Measurements from ENCODE around the gene MCF2L.

Gene MCF2L

DNA sequence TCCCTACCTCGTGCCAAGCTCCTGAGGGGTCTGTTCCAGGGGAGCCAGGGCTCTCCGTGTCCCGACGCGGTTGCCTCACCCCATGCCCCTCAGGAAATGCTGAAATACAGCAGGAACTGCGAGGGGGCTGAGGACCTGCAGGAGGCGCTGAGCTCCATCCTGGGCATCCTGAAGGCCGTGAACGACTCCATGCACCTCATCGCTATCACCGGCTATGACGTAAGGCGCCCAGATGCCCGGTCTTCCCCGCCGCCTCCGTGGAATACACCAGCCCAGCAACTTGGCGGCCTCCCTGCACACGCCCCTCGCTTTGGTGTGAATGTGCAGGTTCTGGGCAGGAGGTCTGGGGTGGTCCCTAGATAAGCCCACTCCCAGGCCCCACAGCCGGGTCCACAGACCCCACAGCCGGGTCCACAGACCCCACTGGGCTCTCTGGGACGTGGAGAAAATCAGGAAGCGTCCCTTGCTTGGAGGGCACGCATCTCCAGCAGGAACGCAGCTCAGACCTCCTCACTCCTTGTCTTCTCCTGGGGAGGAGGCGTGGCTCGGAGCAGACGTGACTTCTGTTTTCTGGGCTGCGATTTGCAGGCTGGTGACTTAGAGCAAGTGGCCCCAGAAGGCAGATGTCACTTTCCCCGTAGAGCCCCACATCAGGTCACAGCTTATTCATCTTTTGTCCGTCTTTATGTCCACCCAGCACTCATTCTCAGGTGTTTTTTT is 117.2 kb downstream of the MCF2L start:
- no peak for DNase-seq

DNA sequence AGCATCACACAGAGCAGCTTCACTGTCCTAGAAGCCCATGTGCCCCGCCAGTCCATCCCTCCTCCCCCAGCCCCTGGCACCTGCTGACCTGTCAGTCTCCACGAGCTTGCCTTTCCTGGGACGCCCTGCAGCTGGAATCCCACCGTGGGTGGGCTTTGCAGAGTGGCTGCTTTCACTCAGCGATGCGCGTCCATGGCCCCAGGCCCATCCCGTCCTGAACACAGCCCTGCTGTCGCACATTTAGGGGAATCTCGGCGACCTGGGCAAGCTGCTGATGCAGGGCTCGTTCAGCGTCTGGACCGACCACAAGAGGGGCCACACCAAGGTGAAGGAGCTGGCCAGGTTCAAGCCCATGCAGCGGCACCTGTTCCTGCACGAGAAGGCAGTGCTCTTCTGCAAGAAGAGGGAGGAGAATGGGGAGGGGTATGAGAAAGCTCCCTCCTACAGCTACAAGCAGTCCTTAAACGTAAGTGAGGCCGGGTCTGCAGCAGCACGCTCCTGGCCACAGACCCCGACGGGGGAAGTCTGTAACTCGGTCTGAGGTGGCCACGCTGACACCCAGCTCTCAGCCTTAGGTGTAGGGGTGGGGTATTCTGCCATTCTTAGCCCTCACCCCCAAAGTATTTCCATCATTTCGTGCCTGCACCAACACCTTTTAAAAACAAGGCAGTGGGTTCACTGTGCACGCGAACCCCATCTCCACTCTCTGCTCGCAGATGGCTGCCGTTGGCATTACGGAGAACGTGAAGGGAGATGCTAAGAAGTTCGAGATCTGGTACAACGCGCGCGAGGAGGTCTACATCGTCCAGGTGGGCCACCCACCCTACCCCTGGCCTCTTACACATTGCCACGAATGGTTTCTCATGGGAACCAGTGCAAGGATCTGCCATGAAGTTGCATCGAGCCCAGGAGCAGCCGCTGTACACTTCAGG is 118.2 kb downstream of the MCF2L start:
- no peak for DNase-seq

DNA sequence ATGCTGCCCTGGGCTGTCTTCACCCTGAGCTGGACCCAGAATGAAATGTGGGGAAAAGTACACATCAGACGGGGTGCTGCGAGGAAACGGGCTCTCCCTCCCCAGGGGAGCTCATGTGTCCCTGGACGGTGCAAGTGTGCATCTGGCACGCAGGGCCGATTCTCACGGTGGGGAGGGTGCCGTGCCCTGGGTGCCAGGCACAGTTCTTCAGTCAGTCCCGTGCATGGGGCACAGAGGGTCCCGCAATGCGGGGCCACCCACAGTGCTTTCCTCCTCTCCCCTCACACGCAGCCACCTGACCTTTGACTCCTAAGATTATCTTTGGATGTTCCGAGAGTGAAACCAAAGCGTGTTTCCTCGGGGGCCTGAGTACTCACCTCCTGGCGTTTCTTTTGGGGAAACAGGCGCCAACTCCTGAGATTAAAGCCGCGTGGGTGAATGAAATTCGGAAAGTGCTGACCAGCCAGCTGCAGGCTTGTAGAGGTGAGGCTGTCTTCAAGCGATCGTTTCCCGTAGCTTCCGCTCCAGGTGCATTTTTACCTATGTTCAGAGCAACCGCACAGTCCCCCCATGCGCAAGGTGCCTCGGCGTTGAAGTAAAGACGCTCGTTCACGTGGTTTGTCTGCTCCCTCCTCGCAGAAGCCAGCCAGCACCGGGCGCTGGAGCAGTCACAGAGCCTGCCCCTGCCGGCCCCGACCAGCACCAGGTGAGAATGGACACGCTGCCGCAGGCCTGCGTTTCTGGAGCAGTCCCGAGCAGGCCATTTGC is 119.1 kb downstream of the MCF2L start:
- no peak for DNase-seq

DNA sequence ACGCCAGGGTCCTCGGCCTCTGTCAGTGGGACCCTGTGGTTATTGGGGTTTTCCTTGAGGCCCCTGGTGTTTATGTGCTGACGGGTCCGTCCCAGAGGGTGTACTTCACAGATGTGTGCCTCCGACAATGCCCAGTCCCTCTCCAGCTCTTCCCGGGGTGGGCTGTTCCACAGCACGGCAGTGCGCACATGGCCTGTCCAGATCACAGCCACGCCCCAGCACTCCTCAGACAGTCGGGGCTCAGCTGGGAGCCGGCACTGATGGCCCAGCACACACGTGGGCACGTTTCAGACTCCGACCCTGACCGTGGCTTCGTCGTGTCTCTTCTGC is 119.6 kb downstream of the MCF2L start:
- DNase-seq: no peak

DNA sequence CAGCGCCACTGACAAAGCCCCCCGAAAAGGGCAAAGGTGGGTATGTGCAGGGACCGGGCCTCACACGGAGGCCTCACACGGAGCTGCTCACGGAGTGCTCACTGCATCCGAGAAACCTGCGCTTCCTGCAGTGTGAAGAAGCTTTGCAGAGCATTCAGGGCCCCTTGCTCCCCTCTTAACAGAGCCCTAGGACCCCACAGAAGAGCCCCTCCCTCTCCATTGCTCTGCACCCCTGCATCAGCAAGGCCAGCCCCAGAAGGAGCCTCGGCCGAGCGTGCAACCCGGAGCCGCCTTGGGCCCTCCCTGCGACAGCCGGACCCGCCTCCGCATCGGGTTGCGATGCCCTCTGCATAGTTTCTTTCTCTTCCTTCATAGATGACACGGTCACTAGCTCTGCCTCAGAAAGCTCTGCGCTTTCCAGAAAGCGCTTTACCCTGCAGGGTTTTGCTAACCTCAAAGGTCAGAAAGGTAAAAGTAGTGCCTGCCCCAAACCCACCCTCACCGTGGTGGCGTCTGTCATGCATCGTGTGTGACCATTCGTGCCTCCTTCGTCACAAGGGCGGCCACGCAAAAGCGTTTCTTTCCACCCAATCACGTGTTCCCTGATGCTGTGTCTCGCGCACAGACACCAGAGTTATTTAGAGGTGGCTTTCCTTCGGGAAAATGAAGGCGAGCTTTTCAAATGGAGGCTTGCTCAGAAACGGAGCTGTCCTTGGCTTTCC is 120.8 kb downstream of the MCF2L start:
- DNase-seq: no peak

DNA sequence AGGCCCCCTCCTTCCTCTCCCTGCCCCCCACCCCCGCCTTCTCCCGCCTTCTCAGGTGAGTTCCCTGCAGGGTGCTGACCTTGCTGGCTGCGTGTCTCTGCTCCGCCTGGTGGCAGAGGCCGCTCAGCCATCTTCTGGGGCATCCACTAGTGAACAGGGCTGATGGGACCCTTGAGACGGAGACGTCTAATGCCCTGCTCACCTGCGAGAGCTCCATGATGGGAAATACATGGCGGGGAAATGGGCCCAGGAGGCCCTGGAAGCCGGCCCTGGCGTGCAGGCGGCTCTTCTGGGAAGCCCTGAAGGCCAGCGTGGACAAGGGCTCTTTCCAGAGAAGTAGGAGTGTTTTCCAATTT is 121.4 kb downstream of the MCF2L start:
- no peak for DNase-seq

DNA sequence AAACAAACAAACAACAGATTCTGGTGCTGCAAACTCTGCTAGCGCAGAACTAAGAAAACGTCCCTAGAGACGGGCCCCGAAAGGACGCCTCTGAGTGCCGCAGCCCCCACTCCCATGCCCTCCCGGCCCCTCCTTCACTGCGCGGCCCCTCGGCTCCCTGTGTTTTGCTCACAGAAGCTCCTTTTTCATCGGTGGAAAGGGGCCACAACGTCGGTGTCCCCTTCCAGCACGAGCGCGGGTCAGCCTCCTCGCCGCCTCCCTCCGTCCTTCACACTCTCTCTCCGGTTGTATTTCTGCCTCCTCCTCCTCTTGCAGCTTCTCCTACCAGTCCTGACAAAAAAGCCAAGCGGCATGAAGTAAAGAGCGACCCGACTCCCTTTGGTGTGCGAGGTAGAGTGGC is 121.8 kb downstream of the MCF2L start:
- no peak for DNase-seq

DNA sequence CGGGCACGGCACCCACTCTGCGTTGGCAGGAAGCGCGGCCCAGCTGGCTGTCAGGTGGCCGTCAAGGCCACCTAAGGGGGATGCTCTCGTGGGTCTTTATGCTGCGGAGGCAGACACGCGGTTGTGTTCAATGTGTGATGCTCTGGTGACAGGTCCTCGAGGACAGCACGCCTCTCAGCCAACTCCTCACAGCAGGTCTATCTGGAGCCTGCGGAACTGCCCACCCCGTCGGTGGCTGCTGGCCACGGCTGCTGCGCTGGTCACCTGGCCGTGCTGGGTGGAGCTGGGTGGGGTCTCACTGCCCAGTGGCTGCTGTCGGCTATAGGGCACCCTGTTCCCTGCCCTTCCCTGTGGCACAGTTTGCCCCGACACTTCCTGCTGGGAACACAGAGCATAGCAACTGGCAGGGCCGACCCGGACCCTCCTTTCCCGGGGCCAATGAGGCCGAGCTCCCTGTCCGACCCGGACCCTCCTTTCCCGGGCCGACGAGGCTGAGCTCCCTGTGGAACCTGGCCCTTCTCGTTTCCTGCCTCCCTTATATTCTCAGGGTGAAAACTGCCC is 122.3 kb downstream of the MCF2L start:
- no peak for DNase-seq

DNA sequence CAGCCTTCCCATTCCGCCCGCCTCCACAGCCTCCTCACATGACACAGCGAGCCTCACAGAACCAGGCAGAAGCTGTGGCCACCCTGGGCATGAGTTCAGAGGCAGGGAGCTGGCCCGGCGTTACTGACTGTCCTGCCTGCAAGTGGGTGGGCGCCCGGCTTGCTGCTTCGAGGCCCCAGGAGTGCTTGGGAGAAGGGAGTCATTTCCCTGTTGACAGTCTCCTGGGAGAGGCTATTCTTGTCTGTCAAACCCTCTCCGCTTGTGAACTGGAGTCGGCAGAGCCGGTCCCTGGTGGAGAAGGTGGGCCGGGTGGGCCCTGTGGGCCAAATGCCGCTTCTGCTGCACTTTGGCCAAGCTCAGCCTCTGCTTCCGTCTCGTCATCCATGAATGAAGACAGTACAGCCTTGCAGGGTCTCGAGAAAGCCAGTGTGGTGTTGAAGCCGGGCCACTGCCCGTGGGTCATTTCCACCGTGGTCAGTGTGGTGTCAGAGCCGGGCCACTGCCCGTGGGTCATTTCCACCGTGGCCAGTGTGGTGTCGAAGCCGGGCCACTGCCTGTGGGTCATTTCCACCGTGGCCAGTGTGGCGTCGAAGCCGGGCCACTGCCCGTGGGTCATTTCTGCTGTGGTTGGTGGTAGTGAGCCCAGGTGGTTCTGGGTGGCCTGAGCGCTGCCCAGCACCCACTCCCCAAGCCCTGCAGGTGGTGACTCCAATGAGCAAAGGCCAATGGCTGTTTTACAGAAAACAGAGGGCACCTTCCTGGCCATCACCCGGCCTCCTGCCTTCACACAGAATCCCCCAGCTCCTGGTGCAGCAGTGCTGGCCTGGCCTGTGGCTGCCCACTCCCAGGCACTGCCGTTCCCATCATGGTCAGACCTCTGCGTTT is 123.1 kb downstream of the MCF2L start:
- DNase-seq: no peak

DNA sequence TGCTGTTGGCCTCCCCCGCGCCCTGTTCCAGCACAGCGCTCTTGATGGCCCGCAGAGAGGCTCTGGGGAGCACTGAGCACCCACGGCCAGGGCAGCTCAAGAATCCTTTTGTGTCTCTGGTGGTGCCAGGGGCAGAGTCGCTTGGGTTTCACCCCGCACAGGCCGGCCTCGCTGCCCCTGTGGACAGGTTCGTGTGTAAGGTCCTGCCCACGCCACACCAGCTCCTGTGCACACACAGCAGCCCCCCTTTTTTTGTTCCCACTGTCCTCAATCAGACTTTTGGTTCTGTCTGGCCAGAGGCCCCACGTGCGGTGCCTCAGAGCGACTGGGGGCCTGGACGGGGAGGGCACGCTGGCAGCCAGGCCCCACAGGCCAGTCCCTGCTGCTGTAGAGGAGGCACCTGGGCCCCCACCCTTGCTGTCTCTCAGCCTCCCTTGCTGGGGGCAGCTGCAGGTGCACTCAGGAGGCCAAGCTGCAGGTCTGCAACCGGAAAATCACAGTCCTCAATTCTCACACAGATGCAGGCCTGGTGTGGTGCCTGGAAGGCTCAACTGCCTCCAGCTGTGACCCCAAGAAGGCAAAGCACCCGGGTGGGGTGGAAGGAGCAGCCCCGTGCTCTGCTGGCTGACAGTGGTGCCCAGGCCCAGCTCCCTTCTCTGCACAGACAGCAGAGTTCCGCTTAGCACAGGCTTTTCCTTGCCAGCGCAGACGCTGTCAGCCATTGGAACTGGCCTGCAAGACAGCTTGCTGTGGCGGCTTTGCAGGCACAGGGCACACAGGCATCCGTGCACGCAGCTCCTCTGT is 124.0 kb downstream of the MCF2L start:
- no peak for DNase-seq

DNA sequence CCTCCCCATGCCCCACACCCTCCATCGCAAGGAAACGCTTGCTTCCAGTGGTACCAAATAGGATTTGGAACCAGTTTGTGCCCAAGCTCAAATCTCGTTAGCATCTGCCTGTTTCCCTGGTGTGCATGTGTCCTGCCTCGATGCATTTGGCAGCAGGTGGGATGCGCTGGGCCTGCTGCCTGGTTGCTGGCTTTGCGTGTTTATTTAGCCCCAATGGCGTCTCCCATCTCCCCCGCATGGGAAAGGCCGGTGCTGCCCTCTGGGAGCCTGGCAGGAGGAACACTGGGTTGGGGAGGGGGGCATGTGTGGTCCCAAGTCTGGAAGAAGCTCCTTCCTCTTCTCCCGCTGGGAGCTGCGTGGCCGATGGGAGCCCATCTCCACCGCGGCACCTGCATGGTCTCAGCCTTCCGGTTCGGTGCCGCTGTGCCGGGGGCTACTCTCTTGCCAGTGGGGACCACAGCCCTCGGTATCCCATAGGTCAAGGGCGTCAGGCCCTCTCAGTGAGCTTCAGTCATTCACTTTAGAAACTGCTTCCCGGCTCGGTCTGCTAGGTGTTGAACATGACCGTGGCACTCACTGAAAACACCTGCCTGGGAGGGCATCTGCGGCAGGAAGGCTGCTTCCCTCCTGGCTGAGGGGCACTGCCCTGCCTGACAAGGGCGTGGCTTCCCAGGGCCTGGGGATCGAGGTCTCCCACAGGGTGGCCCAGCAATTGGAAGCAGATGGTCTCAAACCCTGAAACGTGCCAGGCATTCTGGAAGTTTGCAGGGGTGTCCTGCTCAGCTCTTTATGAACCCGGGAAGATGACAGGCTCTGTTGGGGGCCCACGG is 124.8 kb downstream of the MCF2L start:
- no peak for DNase-seq

DNA sequence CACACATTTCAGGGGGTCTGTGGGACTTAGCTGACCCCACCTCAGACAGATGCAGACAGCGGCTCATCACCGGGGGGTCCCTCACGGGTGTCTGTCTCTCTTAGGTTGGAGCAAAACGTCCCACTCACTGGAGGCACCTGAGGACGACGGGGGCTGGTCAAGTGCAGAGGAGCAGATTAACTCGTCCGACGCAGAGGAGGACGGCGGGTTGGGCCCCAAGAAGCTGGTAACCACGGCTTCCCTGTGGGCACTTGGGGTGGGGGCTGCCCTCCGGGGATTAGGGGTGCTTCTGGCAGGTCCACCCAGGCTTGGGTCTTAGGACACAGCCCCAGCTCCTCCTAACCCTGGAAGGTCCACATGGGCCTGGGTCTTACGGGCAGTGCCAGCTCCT is 125.4 kb downstream of the MCF2L start:
- no peak for DNase-seq

DNA sequence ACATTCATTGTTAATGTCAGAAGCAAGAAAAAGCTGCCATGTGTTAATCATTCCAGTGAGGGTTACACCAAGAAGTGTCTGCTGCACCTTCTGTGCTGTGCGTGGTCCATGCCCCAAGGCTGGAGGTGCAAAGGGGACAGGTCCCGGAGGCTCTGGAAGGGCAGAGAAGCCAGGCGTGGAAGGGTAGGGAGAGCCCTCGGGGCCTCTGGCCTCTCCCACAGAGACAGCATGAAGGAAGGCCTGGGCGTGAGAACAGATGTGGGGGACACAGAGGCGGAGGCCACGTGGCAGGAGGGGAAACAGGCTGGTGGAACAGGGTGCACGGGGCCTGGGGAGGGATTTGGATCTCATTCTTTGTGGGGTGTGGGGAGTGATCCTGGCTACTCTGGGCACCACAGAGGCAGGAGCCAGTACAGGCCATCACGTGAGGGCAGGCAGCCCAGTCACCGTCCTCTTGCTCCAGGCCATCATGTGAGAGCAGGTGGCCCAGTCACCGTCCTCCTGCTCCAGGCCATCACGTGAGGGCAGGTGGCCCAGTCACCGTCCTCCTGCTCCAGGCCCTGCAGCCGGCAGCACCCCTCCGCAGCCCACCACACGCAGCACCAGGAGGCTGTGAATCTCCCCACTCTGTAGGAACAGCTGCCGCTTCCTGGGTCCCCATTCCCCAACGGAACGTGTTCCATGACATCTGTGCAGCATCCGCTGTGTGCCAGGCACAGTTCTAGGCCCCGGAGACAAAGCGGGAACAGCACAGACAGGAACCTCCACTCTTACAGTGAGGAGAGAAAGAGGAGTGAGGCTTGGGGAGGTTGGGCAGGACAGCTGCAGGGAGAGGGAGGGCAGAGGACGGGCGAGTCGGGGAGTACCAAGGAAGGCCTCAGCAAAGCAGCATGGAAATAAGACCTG is 126.4 kb downstream of the MCF2L start:
- no peak for DNase-seq

DNA sequence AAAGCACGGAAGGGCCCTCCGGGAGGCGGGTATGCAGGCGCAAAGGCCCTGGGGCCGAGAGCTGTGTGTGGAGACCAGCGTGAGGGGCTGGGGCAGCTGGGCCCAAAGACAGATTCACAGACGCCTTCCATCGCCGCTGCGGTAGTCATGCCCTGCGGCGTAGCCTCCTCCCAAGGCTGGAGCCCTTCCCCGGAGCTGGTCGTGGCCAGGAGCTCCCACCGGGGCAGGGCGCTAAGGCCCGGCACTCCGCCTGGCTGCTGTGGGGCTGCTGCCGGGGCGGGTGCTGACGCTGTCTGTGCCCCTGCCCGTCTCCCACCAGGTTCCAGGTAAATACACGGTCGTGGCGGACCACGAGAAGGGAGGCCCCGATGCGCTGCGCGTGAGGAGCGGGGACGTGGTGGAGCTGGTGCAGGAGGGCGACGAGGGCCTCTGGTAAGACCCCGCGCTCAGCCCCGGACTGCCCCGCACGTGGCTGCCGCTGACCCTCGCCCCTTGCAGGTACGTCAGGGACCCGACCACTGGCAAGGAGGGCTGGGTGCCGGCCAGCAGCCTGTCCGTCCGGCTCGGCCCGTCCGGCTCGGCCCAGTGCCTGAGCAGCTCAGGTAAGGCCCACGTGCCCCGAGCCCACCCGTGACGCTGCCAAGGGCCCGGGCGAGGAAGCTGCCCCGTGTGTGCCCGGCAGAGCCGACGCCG is 127.2 kb downstream of the MCF2L start:
- no peak for DNase-seq

DNA sequence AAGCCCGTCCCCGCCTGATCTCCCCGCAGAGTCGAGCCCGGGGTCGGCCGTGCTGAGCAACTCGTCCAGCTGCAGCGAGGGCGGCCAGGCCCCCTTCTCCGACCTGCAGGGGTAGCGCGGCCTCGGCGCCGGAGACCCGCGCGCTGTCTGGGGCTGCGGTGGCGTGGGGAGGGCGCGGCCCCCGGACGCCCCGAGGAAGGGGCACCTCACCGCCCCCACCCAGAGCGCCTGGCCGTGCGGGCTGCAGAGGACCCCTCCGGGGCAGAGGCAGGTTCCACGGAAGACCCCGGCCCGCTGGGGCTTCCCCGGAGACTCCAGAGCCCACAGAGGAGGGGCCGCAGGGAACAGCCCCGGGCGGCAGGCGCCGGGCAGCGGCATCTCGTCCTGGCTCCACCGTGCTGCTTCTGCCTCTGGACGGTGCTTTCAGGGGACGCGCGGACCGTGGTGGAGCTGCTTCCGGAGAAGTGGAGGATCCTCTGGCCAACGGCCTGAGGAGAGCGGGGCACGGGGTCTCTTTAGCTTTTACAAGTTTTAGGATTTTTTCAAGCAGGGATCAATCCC is 127.8 kb downstream of the MCF2L start:
- no peak for DNase-seq

DNA sequence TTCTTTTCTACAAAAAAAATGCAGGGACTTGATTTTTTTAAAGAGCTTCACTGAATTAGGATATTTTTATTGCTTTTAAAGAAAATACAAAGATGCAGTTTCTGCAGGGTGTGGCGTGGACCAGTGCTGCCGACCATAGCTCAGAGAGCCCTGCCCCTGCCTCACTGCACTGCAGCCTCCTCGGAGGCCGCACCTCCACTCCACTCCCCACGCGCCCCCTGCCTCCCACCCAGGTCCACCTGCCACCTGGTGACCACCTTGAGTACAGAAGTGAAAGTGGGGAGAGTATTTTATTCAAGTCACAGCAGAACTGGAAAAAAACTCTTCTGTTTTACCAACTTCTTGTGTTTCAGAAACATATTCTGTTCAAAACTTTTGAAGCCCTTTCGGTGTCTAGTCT is 128.6 kb downstream of the MCF2L start:
- no peak for DNase-seq

DNA sequence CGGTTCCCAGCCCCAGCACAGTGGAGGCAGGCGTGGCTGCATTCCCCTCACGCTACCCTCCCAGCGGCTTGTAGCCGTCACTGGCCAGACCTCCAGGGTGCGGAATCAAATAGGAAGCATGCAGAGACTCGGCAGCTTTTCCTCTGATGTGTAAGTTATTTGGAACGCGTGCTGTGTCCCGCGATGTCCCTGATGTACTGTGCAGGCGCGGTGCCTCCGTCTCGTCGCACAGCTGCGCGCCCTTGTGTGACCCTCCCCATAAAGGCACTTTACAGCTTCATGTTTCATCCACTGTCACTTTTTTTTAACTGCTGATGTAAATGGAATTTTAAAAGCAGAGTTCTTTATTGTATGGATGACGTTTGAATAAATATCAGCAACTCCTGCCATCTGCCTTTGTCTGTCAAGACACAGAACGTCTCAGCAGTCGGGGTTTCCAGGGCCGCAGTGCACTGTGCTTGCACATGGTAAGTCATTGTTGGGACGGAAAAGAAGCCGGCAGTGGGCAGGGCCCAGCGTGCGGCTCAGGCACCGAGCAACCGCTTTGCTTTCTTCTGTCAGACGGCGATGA is 129.2 kb downstream of the MCF2L start:
- no peak for DNase-seq
